Urothelium cell line (cell line): ENCODE data around the gene AKAP13.
A peak's percentile ranks its signal among the peaks of the same experiment; 100 is the strongest.

Source experiments
- DNase-seq: peaks from one replicate; pipeline ENCODE4 v3.0.0; 2011; ENCODE audit warnings: low spot score, mixed read lengths
- FAIRE-seq: peaks from 2 replicates; lab custom pipeline; 2011; peaks lifted over from hg19 to GRCh38; lab: Jason Lieb, UNC

Gene AKAP13

DNA sequence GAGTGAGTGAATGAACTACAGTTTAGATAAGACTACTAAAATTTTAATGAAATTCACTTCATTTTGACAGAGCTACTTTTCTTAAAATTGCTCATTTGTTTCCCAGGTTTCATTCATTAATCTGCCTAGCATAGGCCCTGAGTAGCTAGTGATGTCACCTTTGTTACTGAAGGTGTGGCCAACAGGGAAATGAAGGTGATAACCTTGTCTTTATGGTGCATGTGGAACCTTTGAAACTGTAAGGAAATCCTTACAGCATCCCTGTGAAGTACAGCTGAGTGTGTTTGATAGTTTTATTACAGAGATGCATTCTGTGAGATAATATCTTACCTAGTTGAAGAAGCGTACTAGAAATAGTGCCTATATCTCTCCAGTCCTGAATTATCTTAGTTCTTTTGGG is 112.9 kb downstream of the AKAP13 start:
- FAIRE-seq (no peak), DNase-seq (no peak)

DNA sequence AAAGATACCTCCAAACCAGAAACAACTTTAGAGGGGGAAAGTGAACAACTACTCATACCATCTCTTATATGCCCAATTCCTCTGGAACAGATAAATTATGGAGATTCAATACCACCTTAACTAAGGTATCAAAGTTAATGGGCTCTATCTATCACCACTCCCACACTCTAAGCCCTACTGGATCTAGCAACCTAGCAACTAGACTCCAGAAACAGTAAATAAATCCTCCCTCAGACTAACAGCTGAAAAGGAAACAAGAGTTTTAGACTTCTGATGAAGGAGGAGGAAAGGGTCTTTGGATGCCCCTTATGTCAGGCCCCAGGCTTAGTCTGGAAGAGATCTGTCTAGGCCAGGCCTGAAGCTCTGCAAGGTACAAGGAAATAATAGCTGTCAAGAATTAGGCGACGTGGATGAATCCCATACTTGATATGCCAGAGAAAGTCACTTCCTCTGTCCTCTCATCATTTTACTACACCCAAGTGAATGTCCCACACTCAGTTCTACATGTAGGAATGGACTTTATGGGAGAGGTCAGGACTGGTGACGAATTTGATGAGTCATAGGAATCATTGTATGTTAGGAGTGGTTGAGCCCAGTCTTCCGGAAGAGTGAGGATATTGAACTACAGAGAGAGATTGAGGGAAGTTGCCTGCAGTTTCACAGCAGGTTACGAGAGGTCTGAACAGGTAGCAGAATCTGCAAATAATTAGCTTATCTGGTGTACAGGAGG is 113.8 kb downstream of the AKAP13 start:
- DNase-seq (peak; percentile 78), FAIRE-seq (peak; percentile 86)

DNA sequence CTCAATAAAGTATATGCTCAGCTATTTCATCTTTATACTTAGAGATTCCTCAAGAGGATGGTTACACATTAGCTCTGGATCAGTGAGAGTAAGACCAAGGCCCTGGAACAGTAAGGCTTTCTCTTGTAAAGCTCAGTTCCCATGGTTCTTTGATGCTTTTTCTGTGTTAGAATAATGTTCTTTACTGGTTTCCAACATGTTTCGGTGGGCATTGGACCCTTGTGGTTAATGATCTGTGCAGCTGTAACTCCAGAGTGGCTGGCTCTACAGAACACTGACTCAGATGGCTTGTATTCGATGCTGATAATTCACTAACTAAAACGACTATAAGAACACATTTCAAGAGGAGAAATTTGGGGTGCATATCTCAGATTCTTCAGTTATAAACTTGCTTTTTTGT is 114.7 kb downstream of the AKAP13 start:
- FAIRE-seq, result no peak

DNA sequence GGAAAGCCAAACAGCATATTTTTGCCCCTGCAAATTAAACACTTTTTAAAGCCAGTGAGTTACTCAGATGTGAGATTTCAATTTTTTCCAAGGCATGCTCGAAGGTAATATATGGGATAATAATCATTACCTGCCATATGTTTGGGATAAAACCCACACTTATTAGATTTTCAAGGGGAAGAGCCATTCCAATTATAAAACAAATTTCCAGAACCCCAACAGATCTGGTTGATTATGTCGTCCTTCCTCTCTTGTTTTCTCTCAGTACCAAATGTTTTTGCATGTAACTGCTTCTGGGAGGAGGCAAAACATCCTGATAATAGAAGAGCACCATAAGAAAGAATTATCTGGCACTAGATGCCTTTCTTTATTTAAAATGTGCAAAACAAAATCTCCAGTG is 115.1 kb downstream of the AKAP13 start:
- DNase-seq (no peak), FAIRE-seq (no peak)

More for the DNA sequence above, 114.7 kb downstream of the AKAP13 start:
- no peak for DNase-seq

DNA sequence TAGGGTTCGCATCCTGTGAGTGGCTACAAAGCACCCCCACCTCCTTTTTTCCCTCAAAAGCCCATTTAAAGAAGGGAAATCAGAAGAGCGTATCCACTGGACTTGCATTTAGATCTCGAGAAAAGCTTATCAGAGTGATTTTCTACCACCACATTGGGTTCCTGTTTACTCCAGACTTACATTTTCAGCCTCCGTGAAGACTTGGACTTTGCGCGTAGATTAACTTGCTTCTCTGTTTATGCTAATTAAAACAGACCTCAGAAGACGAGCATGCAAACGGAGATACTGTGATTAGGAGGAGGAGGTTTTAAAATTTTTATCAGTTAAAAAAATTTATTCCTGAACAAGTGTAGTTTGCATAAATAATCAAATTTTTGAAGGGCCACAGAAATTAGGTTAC is 115.7 kb downstream of the AKAP13 start:
- FAIRE-seq (no peak), DNase-seq (no peak)

DNA sequence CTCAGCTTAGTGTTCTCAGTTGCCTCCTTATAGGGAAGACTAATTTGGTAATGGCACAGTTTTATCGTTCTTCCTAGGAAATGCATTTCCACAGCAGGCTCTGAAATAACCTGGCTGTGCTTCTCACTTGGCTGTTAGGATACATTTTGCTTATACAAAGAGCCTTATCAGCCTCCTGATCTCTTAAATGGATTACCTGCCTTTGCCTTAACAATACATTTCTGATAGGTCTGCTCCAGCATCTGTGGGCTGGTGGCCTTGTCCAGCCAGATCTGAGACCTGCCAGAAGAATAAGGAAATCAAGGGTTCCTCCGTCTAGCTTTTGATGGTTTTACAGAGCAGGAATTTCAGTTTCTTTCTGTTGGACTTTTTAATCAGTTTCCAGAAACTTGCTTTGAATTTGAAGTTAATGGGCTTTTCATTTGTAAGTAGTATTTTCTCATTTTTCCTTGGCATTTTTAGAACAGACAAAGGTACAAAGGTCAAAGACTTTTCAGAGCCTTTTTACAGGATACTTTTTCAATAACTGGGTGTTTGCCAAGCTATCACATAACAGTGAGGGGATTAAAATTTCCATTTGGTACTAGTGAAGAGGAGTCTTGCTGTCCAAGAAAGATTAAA is 116.3 kb downstream of the AKAP13 start:
- no peak for DNase-seq
- no peak for FAIRE-seq

DNA sequence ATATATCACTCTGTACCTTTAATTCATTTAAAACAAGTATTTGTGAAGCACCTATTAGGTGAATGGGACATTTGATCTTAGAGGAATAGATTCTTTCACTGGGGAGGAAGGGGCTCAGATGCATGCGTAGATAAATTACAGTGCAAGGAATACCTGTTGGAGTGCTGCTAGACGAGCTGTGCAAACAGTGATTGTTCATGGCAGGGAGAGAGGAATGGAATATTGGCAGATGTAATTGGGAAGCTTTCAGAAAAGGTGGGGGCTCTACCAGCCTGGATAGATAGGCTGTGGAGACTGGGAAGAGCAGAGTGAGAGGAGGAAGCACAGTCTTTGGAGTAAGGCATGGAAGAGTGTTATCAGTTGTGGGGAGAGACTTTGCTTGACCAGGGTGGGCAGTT is 116.8 kb downstream of the AKAP13 start:
- FAIRE-seq (no peak), DNase-seq (no peak)

DNA sequence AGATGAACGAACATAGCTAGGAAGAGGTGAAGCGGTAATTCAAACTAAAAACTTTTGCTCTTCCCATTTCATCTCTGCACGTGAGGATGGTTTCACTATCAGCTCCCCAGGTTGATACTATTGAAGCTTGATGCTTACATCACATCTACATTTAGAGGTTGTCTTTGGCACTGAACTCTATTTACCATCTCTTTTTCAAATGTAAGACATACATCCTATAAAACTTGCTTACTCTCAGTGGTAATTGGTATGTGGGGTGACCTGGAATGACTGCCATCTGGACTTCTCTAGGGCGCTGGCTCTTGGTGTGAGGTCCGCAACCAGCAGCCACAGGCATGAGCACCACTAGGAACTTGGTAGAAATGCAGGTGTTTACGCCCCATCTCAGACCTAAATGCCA is 118.1 kb downstream of the AKAP13 start:
- FAIRE-seq, result no peak

DNA sequence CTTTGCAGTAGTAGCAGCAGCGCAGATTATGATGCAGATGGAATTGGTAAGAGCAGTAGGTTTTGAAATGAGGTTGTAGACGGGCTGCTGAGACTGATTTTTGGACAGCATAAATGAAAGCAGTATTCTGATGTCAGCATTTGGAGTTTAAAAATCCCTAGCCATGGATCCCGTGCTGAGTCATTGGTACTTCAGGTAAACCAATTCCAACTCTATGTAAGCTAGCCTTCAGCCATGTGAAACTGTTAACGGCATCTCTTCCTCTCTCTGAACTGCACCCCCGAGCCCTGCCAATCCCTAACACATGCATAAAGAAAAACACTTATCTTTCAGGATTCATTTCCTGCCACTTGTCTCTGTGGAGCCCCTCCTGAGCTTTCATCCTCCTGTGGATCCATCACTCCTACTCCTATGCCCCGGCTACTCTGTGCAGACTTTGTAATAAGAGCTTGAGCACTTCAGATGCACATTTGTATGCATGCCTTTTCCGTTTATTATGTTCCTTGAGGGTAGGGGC is 119.0 kb downstream of the AKAP13 start:
- FAIRE-seq, result no peak

More for the DNA sequence above, 118.1 kb downstream of the AKAP13 start:
- DNase-seq, result no peak

DNA sequence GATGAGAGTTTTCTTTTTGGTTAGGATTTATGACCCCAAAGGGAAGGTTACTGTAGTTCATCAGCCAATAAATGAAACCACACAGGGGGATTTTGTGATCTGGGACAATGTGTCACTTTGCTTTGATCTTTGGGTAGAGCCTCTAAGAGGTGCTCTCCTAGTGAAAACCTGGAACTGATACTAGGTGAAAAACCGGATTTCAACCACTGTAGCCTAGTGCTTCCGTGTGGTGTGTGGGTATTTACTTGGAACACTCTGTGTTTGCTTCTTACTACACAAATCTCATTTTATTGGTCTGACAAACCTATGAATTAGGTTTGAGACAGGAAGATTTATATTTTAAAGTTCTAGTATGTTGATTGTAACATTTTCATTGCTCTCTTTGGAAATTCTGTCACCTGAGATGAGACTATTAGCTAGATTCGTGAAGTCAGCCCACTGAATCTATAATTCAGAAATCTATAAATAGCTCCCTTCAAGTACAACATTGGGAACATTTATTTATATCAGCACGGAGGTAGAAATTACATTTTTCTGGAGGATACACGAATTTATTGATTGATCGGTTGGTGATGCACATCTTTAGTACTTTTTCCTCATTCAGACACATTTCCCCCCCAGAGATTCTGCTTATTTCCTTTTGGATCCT is 119.8 kb downstream of the AKAP13 start:
- DNase-seq (no peak), FAIRE-seq (no peak)

More for the DNA sequence above, 119.0 kb downstream of the AKAP13 start:
- DNase-seq, result no peak

DNA sequence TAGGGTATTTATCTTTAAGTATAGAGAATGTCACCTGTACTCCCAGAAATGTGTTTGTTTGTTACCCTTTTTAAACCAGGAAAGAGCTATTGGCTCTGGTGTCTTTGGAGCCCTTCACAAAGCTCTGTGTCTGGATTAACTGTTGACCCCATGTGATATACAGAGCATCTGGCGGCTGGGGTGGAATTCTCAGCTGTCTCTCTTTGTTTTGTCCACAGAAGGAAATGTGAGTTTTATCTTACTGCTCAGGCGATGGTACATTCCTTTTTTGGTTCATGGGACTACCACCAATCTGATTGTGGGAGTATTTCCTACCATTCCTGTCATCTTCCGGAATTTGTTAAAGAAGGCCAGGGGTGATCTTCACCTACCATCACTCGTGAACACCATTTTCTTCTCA is 120.3 kb downstream of the AKAP13 start:
- DNase-seq (no peak), FAIRE-seq (no peak)

DNA sequence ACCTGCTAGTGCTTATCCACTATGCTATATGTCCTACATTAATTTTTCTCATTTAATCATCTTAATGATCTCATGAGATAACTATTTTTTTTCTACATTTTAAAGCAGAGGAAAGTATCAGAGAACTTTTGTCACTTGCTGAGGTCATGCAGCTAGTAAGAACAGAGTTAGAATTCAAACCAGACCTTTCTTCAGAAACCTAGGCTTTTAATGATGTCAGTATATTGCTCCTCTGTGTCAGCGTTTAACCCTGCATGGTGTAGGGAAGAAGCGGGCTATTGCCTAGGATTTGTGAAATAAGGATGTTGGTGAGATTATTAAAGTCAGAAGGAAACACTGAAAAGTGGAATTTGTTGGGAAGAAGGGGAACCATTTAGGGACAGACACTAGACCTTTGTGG is 121.2 kb downstream of the AKAP13 start:
- FAIRE-seq, result no peak
- no peak for DNase-seq

DNA sequence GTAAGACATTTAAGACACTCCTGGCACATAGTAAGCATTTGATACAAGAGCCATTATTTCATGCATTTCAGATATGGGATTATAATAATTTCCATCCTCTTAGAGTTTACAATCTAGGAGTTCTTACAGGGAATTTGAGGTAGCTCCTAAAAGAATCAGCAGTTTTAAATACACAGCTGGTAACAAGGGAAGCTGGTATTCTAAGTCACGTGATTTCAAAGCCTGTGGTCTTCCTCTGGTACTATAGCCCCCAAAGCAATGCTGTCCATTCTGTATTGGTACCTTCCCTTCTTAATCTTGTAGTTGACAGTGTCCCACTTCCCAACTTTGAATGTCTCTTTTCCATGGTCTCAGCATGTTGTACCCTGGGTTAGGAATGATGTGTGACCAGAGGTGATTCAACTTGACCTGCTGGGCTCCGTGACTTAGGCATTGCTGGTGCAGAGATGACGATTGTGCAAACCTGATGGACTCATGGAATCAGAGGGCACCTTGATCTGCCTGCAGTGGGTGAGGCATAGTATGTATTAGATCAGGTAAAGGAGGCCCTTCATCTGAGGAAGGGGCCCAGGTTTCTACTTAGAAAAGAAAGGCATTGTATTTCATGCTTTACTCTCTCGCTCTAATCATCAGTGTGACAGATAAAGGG is 122.9 kb downstream of the AKAP13 start:
- FAIRE-seq (no peak), DNase-seq (no peak)

DNA sequence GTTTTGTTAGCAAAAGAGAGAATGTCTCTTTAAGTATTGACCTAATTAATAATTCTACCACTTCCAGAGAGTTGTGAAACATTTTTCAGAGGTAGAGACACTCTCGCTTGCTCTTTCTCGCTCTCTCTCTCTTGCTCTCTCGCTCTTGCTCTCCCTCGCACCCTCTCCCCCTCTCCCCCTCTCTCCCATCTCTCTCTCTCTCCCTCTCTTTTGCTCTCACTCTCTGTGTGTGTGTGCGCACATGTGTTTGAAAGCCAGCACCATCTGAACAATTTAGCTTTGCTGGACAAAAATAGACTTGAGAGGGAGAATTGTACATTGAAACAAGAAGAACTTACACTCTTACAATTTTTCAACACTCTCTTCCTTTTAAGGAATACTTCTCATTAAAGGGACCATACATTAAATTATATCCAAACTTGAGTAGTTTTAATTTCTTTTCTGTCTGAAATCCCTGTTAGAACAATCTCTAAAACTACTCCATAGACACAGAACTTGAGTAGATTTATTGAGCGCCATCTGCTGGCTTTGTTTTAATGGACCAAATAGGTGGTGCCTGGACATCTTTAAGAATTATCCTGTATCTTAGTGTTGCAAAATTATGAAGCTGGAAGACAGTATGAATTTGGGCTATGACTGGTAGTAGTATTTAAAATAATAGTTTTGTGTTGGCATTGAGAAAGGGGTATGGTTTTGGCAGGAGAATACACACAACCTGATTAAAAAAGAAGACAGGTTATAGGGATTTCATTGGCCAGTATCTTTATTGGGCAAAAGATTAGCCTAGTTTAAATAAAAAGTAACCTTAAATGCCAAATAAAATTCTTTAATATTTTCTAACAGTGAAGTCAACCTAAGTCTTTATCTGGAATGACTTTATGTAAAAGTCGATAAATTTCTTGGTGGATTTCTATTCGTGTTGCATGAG is 124.6 kb downstream of the AKAP13 start:
- FAIRE-seq (no peak), DNase-seq (peak; percentile 29)

DNA sequence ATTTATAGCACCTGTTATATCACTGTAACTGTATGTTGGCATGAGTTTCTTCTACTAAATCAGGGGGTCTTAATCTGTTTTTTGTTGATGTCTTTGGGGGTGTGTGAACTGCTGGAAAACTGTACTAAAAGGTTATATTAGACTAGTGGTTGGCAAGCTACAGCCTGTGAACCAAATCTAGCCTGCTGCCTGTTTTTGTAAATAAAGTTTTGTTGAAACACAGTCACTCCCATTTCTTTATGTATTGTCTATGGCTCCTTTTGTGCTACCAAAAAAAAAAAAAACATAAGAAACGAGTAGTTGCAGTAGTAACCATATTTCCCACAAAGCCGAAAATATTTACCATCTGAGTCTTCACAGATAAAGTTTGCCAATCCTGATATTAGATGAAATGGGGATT is 126.7 kb downstream of the AKAP13 start:
- no peak for FAIRE-seq
- no peak for DNase-seq

DNA sequence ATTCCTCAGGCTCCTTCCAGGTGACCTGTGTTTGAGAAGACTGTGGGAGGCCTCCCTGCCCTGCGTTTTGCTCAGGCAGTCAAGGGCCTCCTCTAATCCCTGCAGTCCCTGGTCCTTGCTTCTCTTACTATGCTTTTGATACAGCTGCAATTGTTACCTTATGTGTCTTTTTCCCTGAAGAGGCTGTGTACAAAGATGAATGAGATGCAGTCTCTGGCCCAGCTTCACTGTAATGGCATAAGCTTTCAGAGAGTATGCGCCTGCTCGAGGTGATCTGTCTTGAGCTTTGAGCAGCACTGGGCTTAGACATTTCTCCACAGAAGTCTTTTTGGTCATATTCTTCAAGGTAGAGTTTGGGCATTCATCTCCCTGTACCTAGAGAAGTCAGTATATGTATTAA is 129.6 kb downstream of the AKAP13 start:
- no peak for FAIRE-seq
- no peak for DNase-seq

DNA sequence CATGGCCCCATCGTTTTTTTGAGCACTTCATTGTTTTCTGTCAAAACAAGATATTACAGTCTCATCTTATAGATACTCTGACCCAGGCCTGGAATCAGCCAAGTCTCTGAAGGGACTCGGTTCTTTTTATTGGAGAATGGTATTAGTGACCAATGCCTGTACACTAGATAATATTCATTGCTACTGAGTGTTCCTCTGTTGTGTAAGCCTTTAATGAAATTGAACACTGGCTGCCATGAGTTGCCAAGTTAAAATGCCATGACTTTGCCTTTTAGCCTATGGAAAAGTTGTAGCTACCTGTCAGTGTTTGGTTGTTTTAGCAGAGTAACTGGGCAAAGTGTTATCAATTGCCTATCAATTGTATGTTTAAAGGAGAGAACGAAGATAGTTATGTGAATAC is 134.0 kb downstream of the AKAP13 start:
- DNase-seq (no peak), FAIRE-seq (no peak)

DNA sequence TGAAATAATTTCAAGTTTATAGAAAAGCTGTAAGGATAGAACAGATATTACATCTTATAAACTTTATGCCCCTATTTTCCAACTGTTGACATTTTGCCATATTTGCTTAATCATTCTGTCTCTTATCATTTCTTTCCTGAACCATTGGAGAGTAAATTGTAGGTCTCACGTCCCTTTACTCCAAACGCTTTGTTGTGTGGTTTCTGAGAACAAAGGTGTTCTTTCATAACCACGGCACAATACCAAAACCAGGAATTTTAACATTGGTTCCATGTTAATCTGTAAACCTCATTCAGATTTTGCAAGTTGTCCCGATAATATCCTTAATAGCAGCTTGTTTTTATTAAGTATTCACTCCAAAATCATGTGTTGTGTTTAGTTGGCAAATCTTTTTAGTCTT is 134.8 kb downstream of the AKAP13 start:
- no peak for FAIRE-seq
- no peak for DNase-seq

DNA sequence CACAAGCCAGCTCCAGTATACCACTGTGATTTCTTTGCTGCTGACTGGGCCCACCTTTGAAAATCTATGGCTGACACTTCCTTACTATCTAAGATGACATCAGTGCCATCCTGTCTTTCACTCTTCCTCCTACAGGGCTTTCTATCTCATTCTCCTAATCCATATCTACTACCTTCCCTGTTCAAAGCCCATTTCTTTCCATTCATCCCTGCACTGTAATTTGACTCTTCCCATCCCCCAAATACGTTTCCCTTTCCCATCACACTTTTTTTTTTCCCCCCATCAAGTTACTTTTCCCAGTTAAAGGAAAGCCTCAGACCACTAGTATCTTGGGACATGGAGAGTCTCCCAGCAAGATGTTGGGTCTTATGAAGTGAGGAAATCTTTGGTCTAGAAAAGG is 136.7 kb downstream of the AKAP13 start:
- FAIRE-seq, result no peak
- no peak for DNase-seq

DNA sequence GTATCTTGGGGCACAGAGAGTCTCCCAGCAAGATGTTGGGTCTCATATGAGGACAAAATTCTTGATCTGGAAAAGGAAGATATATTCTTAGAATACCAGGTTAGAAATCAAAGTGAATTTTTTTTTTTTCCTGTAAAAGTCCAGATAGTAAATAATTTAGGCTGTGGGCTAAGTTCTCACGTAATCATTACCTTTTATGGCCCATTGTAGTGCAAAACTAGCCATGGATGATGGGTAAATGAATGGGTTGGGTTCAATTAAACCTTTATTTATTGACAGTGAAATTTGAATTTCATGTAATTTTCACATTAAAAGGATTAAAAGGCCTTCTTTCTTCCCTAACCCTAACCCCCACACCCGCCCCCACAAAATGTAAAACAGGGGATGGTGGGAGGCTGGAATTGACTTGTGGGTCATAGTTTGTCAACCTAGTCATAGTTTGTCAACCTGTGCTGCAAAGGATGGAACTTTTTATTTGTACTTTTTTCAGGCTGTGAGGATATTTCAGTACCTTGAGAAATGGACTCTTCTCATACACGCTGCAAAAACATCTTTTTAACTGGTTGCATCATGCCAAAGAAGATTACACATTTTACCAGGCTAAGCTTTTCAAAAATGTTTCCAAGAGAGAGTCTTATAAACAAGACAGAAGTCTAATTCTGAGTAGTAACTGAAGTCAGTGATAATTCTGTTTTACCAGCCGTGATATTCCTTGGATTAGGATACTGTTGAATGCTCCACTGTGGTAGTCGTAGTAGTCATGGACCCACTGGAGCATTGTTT is 138.8 kb downstream of the AKAP13 start:
- no peak for DNase-seq
- FAIRE-seq, result no peak
